ENCODE results near the gene AFG1L.

- TF ChIP-seq ZNF274 (IDR thresholded peaks at IDR 0.05; ENCODE audit: low read depth, low read length), result no peak
- no peak for TF ChIP-seq YY1 (IDR thresholded peaks at IDR 0.05; ENCODE audit: insufficient read depth, insufficient read length)
Measured at GRCh38 chr6:108465098-108465495, 170.2 kb downstream of the AFG1L start.
